CD4-positive, alpha-beta T cell treated with Interleukin-4 for 4 hours (primary cell): ENCODE results near the gene HCCS.
A peak's percentile ranks its signal among the peaks of the same experiment; 100 is the strongest.
"Not testable (repeated sequence)": the region's sequence is repeated elsewhere in the genome, so short reads cannot be mapped to it uniquely, and the experiment has no call there.

ENCODE experiments used
- DNase-seq: peaks from one replicate; pipeline ENCODE4 v3.0.0-alpha.2; 2020

HCCS gene

DNA sequence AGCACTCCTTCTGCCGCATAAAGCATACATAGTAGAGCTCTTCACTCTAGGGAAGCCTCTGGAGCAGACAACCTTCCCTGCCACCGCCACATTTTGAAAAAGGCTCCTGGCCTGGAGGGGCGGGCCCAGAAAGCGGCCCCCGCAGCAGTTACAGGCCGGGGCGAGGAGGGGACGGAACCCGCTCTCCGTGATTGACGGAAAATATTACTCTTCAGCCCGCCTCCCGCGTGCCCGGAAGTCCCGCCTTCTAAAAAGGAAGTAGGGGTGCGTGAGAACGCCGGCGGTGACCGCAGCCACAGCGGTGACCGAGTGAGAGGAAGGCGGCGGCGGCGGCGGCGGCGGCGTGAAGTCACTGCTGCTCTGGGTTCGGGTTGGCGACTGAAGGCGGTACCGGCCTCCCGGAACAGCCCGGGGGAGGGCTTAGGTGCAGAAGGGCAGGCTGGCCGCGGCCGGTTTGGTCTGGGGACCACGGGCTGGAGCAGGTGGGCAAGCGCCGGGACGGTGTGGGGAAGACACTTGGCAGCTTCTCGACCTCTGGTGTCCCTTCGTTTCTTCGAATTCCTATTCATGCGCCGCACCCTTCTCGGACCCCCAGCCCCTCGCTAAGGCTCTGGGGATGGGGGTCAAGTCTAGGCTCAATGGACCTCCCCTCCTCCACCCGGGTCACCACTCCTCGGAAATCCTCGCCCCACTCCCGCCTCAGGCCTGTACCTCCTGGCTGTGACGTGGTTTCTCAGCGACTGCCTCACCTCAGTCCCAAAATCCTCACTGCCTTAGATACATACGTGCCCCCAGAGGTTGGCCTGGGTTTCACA lies at the start of gene HCCS:
Gene HCCS, plus strand, starts transcription at position 296 of the 815 bp plus-strand sequence. CDS start 729 bp downstream, outside the sequence.
- peak; percentile 85 for DNase-seq

- no peak for DNase-seq
Measured at GRCh38 chrX:11064276-11064675, 46.9 kb upstream of the HCCS start.

GRCh38 chrX:11064851-11065600 lies 46.1 kb upstream of the HCCS start:
- no peak for DNase-seq

GRCh38 chrX:11066812-11067211 lies 44.3 kb upstream of the HCCS start:
- no peak for DNase-seq

DNA sequence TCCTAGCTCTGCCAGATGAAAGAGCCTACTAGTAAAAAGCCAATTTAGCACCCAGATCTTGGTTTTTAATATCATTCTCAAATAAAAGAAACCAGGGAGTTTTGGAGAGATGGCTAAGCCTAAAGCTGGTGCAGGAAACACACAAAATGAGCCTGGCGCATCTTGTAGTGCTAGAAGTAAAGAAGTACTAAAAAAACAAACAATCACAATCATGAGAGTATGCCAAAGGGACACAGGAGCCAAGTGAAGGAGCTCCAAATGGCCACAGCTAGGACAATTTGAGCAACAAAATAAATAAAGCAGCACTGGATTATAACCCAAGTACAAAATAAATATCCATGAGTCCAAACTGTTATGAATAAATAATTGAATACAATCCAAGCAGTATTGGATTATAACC lies 37.8 kb upstream of the HCCS start:
- no peak for DNase-seq

DNA sequence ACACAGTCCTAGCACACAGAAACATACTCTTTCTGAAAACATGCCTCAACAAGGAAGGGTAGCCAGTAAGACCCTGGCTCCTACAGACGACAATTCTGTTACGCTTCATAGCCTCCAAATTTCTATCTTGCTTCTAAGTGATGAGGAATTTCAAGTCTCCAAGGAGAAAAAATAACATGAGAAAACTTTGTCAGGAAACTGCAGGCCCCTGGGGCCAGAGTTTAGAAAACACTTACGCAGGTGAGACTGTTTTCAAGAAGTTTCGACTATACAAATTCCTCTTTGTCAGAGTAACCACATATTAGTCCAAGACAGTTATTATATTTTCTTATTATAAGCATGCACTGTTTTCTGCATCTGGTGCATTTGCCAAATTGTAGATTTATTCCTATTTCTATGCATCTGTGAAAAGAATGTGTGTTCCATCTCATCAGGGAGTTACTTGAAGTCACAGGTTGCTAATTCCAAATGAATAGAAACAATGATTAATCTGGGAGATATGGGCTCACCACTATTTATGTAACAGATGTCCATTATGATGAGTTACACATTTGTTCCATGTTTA lies 30.3 kb upstream of the HCCS start:
- no peak for DNase-seq

DNA sequence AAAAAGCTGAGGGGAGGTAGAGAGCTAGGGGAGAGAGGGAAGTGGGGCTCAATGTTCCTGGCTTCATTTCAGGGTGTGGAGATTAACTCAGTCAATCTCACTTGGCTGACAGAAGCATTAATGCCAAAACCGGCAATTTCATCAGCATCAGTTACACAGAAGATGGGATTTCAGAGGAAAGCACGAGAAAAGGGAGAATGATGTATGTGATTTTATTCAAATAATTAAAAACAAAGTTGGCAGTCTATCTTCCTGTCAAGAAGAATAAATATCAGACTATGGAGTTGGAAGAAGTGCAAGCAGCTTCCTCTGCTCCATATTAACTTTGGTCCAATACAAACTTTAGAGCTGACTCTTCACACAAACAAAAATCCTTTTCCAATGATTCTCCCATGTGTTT lies 29.6 kb upstream of the HCCS start:
- DNase-seq = no peak

GRCh38 chrX:11085305-11085704 lies 25.8 kb upstream of the HCCS start:
- DNase-seq = no peak

DNA sequence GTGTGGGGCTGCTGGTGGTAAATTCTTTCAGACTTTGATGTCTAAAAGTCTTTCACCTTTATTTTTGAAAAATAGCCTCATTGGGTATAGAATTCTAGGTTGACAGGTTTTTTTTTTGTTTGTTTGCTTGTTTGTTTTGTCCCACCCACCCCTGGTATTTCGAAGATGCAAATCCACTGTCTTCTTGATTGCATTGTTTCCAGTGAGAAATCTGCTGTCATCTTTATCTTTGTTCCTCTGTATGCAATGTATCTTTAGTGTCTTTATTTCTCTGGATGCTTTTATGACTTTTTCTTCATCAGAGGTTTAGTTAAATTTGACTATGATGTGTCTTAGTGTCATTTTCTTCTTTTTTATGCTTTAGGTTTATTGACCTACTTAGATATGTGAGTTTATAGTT lies 21.3 kb upstream of the HCCS start:
- DNase-seq = no peak

GRCh38 chrX:11097933-11098332 lies 13.2 kb upstream of the HCCS start:
- no peak for DNase-seq

DNA sequence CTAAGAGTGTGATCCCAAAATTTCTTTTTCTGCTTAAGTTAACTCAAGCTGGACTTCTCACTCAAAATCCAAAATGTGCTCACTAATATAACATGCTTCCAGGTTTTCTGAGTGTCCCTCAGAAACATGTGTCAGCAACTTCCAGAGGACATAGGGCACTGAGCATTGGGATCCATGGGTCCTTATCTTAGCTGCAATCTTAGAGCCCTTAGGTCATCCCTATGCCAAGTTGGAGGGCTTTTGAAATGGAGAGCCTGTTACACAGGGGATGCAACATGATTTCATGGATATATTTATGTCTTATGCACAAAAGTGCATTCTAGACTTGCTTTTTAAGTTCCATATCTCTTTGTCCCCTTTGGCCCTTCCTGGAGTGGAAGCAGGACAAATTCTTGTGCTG lies 11.7 kb upstream of the HCCS start:
- no peak for DNase-seq

GRCh38 chrX:11100281-11101035 lies 10.7 kb upstream of the HCCS start:
- no peak for DNase-seq

GRCh38 chrX:11103006-11103405 lies 8.1 kb upstream of the HCCS start:
- no peak for DNase-seq

DNA sequence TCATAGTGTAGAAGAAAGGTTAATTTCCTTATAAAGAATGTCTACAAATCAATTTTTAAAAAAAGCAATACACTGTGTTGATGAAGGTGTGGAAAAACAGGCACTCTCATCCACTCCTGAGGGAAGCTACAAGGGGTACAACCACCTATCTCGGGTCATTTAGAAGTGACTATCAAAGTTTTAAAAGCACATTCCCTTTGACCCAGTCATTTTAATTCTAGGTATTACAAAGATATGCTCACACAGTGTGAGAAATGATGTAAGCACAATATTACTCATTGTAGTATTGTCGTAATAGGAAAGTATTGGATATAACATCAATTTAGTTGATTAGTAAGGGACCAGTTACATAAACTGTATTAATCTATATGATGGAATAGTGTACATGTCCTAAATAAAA lies 7.4 kb upstream of the HCCS start:
- DNase-seq = no peak

DNA sequence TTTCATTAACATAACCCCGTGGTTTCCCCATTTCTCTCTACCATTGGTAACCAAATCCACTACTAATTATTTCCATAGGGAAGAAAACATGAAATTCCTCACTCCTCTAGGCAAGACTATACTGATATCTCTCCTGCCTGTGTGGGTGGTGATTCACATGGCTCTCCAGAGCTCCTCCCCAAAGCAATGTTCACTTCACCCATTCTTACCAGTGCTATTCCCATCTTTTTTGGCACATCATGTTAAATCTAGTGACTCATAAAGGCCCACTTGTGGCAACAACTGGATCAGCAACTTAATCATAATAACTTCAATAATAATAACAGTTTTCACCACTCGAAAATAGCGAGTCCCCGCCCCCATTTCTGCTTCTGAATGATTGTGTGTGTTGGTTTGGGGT lies 6.1 kb upstream of the HCCS start:
- DNase-seq = no peak

GRCh38 chrX:11108253-11108941 lies 2.7 kb upstream of the HCCS start:
- DNase-seq = no peak

DNA sequence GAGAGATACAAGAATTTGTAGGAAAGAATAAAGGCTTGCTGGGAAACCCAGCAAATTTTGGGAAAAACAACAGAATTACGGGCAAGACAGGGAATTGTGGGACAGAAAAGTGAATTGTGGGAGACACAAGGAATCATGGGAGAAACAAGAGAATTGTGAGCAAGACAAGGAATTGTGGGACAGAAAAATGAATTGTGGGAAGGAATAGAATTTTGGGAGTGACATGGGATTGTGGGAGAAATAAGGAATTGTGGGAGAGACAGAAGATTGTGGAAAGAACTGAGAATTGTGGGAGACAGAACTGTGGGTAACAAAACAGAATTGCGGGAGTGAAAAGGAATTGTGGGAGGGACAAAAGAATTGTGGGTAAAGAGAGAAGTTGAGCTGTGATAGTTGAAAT lies 1.2 kb upstream of the HCCS start:
- DNase-seq = no peak

GRCh38 chrX:11111947-11112346 lies 815 bp downstream of the HCCS start:
- no peak for DNase-seq

- DNase-seq = no peak
Measured at GRCh38 chrX:11113731-11114130, 2.6 kb downstream of the HCCS start.

GRCh38 chrX:11117745-11118144 lies 6.6 kb downstream of the HCCS start:
- DNase-seq = no peak

DNA sequence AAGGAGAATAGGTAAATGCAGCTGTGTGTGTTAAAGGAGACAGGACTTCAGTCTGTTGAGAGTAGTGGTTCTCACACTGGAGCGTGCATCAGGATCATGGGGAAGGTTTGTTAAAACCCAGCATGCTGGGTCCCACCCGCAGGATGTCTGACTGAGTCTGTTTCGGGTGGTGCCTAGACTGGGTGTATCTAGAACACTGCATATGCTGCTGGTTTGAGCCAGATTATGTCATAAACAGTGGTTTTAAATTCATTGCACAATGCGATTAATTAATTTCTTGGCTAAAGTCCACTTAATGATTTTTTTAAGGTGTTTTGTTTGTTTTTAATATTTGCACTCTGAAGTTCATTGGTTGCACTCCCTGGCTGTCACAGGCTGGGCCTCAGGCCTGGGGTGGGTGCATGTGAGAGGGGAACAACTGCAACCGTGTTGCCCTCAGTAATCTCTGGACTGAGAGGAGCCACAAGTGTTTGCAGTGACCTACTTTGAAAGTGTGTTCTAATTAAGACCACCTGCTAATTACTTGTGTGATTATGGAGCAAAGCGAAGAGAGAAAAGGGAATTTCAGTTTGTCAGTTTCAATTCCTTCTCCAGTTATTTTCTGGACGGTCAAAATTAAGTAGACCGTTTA lies 8.3 kb downstream of the HCCS start:
- DNase-seq = no peak

DNA sequence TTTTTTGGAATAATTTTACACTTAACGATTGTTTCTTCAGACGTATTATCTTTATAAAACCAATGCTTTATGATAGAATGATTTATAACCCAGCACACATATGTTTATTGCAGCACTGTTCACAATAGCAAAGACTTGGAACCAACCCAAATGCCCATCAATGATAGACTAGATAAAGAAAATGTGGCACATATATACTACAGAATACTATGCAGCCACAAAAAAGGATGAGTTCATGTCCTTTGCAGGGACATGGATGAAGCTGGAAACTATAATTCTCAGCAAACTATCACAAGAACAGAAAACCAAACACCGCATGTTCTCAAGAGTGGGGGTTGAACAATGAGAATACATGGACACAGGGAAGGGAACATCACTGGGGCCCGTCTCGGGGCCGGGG lies 12.0 kb downstream of the HCCS start:
- DNase-seq = not testable (repeated sequence)
